Measurements from ENCODE around the gene SIK1. TPM values are rescaled to one million over a fixed set of nuclear protein-coding genes. Genes with fewer than 3 reads are reported as not detected.

Gene SIK1
- total and polyA plus RNA-seq, 3 donors from 2014 or later, result 10.6 to 12.0 TPM; not detected in 1

- Histone ChIP-seq H3K4me3 (no peak overlapping the region), H3K9me3 (no peaks in the 10 kb centered on the region), H3K4me1 (peaks cover 4% of the 10 kb centered on the region), H3K36me3 (ENCODE audit: low read depth, missing control alignments) (no peaks in the 10 kb centered on the region), H3K27ac (no peak overlapping the region), H3K27me3 (no peaks in the 10 kb centered on the region)
- TF ChIP-seq, protein P1, sequence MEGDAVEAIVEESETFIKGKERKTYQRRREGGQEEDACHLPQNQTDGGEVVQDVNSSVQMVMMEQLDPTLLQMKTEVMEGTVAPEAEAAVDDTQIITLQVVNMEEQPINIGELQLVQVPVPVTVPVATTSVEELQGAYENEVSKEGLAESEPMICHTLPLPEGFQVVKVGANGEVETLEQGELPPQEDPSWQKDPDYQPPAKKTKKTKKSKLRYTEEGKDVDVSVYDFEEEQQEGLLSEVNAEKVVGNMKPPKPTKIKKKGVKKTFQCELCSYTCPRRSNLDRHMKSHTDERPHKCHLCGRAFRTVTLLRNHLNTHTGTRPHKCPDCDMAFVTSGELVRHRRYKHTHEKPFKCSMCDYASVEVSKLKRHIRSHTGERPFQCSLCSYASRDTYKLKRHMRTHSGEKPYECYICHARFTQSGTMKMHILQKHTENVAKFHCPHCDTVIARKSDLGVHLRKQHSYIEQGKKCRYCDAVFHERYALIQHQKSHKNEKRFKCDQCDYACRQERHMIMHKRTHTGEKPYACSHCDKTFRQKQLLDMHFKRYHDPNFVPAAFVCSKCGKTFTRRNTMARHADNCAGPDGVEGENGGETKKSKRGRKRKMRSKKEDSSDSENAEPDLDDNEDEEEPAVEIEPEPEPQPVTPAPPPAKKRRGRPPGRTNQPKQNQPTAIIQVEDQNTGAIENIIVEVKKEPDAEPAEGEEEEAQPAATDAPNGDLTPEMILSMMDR (IDR thresholded peaks at IDR 0.05), result no peak
- TF ChIP-seq POLR2A (IDR thresholded peaks at IDR 0.05), result no peak
- DNase-seq, result no peak
- 48 to 60% methylated on average over 15 to 16 of the region's 16 CpGs for WGBS, 2 donors
- intact Hi-C loops (cut with DNase I; ENCODE audit: low total_unique reads), result no loop called here
These were observed 59.6 kb downstream of the SIK1 start for GRCh38 chr21:43367296-43367695.

DNA sequence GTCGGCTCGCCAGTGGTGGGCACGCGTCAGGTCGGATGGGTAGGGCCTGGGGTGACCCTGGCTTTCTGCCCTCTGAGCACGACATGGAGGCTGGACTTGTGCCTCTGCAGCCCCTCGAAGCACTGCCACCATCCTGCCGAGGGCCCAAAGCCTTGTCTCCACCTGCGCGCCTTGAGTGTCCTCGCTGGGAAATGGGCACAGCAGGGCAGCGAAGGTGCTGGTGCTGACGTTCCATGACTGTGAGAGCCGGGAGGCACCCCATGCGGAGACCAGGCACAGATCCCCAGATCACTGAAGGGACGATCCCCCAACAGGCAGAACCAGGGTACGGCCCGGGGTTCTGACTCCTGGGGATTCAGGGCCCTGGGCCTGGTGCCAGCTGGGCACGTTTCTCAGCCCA lies 60.3 kb downstream of the SIK1 start:
- H3K9me3 ChIP-seq, result no peaks in the 10 kb centered on the region
- 86 to 92% methylated on average over 10 to 19 of the region's 19 CpGs for WGBS, 2 donors

DNA sequence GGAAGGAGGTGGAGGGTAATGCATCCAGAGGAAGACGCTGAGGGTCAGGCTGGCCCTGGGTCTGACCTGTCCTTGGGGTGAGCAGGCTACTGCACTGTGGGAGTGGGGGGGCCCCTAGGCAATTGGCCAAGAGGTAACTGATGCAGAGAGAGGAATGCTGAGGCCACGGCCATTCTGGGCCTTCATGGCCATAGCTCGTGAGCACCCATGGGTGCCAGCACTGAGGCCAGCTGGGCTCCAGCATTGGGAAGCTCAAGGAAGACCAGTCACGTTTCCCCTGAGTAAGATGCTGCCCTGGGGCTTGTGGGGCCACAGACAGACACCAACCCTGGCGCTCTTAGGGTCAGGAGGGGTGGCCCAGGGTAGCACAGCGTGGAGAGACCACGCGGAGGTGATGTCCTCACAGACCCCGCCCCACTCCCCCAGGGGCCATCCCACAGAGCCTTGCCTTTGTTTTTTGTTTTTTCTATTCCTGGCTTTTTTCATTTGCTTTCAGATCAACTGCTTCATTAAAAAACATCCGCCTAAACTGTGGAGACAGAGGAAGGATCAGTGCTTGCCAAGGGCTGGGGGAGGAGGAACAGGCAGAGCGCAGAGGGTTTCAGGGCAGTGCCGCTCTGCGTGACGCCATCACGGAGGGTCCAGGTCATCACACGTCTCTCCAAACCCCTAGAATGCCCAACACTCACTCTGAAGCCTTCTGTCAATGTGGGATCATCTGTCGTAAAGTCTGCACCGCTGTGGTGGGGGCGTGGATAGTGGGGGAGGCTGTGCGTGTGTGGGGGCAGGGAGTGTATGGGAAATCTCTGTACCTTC lies 61.1 kb downstream of the SIK1 start:
- Histone ChIP-seq H3K27me3 (no peaks in the 10 kb centered on the region), H3K4me1 (peaks cover 12% of the 10 kb centered on the region), H3K4me3 (no peak overlapping the region), H3K27ac (no peak overlapping the region), H3K9me3 (no peaks in the 10 kb centered on the region), H3K36me3 (ENCODE audit: low read depth, missing control alignments) (no peaks in the 10 kb centered on the region)
- no peak for DNase-seq
- intact Hi-C loops (cut with DNase I; ENCODE audit: low total_unique reads), result no loop called here
- TF ChIP-seq, protein P1 (IDR thresholded peaks at IDR 0.05), result no peak
- no peak for TF ChIP-seq POLR2A (IDR thresholded peaks at IDR 0.05)
- WGBS, 2 donors, result 50% methylated on average over 17 to 20 of the region's 20 CpGs

More for the DNA sequence above, 60.3 kb downstream of the SIK1 start:
- Histone ChIP-seq H3K4me3 (no peak overlapping the region), H3K27ac (no peak overlapping the region), H3K36me3 (ENCODE audit: low read depth, missing control alignments) (no peaks in the 10 kb centered on the region), H3K27me3 (no peaks in the 10 kb centered on the region), H3K4me1 (peaks cover 8% of the 10 kb centered on the region)
- TF ChIP-seq, protein P1 (IDR thresholded peaks at IDR 0.05), result no peak
- no peak for TF ChIP-seq POLR2A (IDR thresholded peaks at IDR 0.05)
- intact Hi-C loops (cut with DNase I; ENCODE audit: low total_unique reads), result no loop called here
- DNase-seq, result no peak

GRCh38 chr21:43364851-43365424 lies 62.0 kb downstream of the SIK1 start:
- DNase-seq, result no peak

More at GRCh38 chr21:43364851-43365424, 62.0 kb downstream of the SIK1 start:
- Histone ChIP-seq H3K27me3 (no peaks in the 10 kb centered on the region), H3K27ac (no peak overlapping the region), H3K4me3 (no peak overlapping the region), H3K9me3 (no peaks in the 10 kb centered on the region), H3K4me1 (peaks cover 12% of the 10 kb centered on the region), H3K36me3 (ENCODE audit: low read depth, missing control alignments) (no peaks in the 10 kb centered on the region)
- 84 to 88% methylated on average over 11 to 16 of the region's 18 CpGs for WGBS, 2 donors
- intact Hi-C loops (cut with DNase I; ENCODE audit: low total_unique reads), result no loop called here
- TF ChIP-seq POLR2A (IDR thresholded peaks at IDR 0.05), result no peak
- TF ChIP-seq, protein P1 (IDR thresholded peaks at IDR 0.05), result no peak

Other genes starting within 250 kb of the SIK1 start
- 10 to 100 TPM; 28.3 to 36.3 TPM for gene HSF2BP, start 232.4 kb upstream of the SIK1 start, total RNA-seq
- 46.5 TPM for gene HSF2BP, start 232.4 kb upstream of the SIK1 start, polyA plus RNA-seq (ENCODE audit: insufficient read depth, low read depth, low replicate concordance)
- gene RRP1B, start 232.4 kb upstream of the SIK1 start, total RNA-seq, result 10 to 100 TPM; 44.8 to 48.6 TPM
- gene RRP1B, start 232.4 kb upstream of the SIK1 start, polyA plus RNA-seq (ENCODE audit: insufficient read depth, low read depth, low replicate concordance), result 27.8 TPM

Data from testis (tissue), 3 donors.